Panc1 (cell line): ENCODE measurements around the gene SCD5.

Experiments
- TF ChIP-seq, protein P1 (sequence below): fragments of 450-650 bp; IDR thresholded peaks from 2 replicates; pipeline ENCODE4 v1.5.1; 2017; ENCODE audit warnings: mild to moderate bottlenecking
- TF ChIP-seq, protein P2 (sequence below), 2 experiments: IDR thresholded peaks; 2 replicates each; pipeline ENCODE4 v1.6.1; 2011 to 2012; ENCODE audit warnings: low read depth in 2 of 2, control low read depth in 1 of 2, low read length in 1 of 2, mild to moderate bottlenecking in 1 of 2, moderate library complexity in 1 of 2; ENCODE audit not compliant: insufficient read depth in 1 of 2

DNA sequence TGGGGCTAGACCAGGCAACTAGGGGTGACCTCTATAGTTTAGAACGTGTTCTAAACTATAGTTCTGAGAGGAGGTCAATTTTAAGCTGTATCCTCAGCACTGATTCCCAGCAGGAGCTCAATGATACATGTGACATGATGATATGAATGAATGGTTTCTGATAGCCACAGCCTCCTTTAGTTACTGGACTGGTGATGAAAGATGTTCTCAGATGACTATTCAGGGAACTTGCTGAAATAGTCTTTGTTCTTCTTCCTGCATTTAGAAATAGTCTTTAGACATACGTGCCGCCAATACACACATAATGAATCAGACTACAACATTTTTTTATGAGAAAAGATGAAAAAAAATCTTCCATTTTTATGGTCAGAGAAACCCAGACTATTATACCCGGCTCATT lies 120.5 kb downstream of the SCD5 start:
- TF ChIP-seq, protein P1, sequence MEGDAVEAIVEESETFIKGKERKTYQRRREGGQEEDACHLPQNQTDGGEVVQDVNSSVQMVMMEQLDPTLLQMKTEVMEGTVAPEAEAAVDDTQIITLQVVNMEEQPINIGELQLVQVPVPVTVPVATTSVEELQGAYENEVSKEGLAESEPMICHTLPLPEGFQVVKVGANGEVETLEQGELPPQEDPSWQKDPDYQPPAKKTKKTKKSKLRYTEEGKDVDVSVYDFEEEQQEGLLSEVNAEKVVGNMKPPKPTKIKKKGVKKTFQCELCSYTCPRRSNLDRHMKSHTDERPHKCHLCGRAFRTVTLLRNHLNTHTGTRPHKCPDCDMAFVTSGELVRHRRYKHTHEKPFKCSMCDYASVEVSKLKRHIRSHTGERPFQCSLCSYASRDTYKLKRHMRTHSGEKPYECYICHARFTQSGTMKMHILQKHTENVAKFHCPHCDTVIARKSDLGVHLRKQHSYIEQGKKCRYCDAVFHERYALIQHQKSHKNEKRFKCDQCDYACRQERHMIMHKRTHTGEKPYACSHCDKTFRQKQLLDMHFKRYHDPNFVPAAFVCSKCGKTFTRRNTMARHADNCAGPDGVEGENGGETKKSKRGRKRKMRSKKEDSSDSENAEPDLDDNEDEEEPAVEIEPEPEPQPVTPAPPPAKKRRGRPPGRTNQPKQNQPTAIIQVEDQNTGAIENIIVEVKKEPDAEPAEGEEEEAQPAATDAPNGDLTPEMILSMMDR: no peak
- TF ChIP-seq, protein P2, sequence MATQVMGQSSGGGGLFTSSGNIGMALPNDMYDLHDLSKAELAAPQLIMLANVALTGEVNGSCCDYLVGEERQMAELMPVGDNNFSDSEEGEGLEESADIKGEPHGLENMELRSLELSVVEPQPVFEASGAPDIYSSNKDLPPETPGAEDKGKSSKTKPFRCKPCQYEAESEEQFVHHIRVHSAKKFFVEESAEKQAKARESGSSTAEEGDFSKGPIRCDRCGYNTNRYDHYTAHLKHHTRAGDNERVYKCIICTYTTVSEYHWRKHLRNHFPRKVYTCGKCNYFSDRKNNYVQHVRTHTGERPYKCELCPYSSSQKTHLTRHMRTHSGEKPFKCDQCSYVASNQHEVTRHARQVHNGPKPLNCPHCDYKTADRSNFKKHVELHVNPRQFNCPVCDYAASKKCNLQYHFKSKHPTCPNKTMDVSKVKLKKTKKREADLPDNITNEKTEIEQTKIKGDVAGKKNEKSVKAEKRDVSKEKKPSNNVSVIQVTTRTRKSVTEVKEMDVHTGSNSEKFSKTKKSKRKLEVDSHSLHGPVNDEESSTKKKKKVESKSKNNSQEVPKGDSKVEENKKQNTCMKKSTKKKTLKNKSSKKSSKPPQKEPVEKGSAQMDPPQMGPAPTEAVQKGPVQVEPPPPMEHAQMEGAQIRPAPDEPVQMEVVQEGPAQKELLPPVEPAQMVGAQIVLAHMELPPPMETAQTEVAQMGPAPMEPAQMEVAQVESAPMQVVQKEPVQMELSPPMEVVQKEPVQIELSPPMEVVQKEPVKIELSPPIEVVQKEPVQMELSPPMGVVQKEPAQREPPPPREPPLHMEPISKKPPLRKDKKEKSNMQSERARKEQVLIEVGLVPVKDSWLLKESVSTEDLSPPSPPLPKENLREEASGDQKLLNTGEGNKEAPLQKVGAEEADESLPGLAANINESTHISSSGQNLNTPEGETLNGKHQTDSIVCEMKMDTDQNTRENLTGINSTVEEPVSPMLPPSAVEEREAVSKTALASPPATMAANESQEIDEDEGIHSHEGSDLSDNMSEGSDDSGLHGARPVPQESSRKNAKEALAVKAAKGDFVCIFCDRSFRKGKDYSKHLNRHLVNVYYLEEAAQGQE (IDR thresholded peaks at IDR 0.05; ENCODE audit: insufficient read depth in 1 of 2, low read depth in 2 of 2, low read length in 1 of 2): no peak
